HepG2 (cell line): ENCODE data around the gene METRN.

Experiments used
- ARNT ChIP-seq: fragments of 450-650 bp; IDR thresholded peaks from 2 replicates; pipeline ENCODE4 v1.6.1; 2017
- CTCF ChIP-seq: sonication (generic); formaldehyde crosslinking; IDR thresholded peaks from 2 replicates; pipeline ENCODE4 v1.5.0; 2020; ENCODE audit warnings: mild to moderate bottlenecking, missing genetic modification reagents, moderate library complexity
- EHMT2 ChIP-seq: fragments of 200-600 bp; sonication (generic); IDR thresholded peaks from 2 replicates; pipeline ENCODE4 v1.7.0; 2017; ENCODE audit warnings: antibody characterized with exemption, low read depth, low read length, borderline replicate concordance
- FOXK1 ChIP-seq: sonication (generic); formaldehyde crosslinking; IDR thresholded peaks from 2 replicates; pipeline ENCODE4 v1.4.0; 2020; ENCODE audit warnings: low read depth, missing genetic modification reagents, borderline replicate concordance
- GMEB1 ChIP-seq: sonication (generic); formaldehyde crosslinking; IDR thresholded peaks from 2 replicates; pipeline ENCODE4 v1.5.1; 2020; ENCODE audit warnings: missing genetic modification reagents, mild to moderate bottlenecking, borderline replicate concordance
- HNF4A ChIP-seq: sonication (generic); formaldehyde crosslinking; IDR thresholded peaks from 2 replicates; pipeline ENCODE4 v1.4.0; 2020; ENCODE audit warnings: missing genetic modification reagents
- MNT ChIP-seq: fragments of 450-650 bp; IDR thresholded peaks from 2 replicates; pipeline ENCODE4 v1.6.1; 2016
- MTF1 ChIP-seq: sonication (generic); formaldehyde crosslinking; IDR thresholded peaks from 2 replicates; pipeline ENCODE4 v1.5.0; 2020; ENCODE audit warnings: missing genetic modification reagents
- SIX1 ChIP-seq: sonication (generic); formaldehyde crosslinking; IDR thresholded peaks from 2 replicates; pipeline ENCODE4 v1.4.0; 2020; ENCODE audit warnings: missing genetic modification reagents, borderline replicate concordance
- SRF ChIP-seq: IDR thresholded peaks from 2 replicates; pipeline ENCODE4 v1.6.1; 2011; ENCODE audit warnings: mild to moderate bottlenecking, low read depth, low read length, moderate library complexity
- TAF1 ChIP-seq: sonication (generic); formaldehyde crosslinking; IDR thresholded peaks from 2 replicates; pipeline ENCODE4 v1.4.0; 2020; ENCODE audit warnings: missing genetic modification reagents
- THYN1 ChIP-seq: sonication (generic); formaldehyde crosslinking; IDR thresholded peaks from 2 replicates; pipeline ENCODE4 v1.8.1; 2023; ENCODE audit warnings: low read depth, mild to moderate bottlenecking, moderate library complexity, missing genetic modification reagents, borderline replicate concordance
- ZBTB49 ChIP-seq: sonication (generic); formaldehyde crosslinking; IDR thresholded peaks from 2 replicates; pipeline ENCODE4 v1.4.0; 2020; ENCODE audit warnings: missing genetic modification reagents, borderline replicate concordance
- ZSCAN5A ChIP-seq: sonication (generic); formaldehyde crosslinking; IDR thresholded peaks from 2 replicates; pipeline ENCODE4 v1.8.0; 2022; ENCODE audit warnings: mild to moderate bottlenecking, missing genetic modification reagents, borderline replicate concordance

GRCh38 chr16:666572-666971 lies 48.3 kb upstream of the METRN start:
- TF ChIP-seq THYN1 (CRISPR knock-in tag) (no peak), CTCF (CRISPR knock-in tag) (no peak), MTF1 (no peak), ZSCAN5A (CRISPR knock-in tag) (no peak), ZBTB49 (CRISPR knock-in tag) (no peak), EHMT2 (no peak), FOXK1 (CRISPR knock-in tag) (no peak), GMEB1 (CRISPR knock-in tag) (no peak), SIX1 (CRISPR knock-in tag) (no peak), TAF1 (CRISPR knock-in tag) (no peak), MNT (no peak), HNF4A (CRISPR knock-in tag) (no peak), ARNT (no peak), SRF (no peak)
